HG03460 (cell line): ENCODE results near the gene PKHD1.

Experiments used
- ATAC-seq: cut with Tn5 transposase; IDR thresholded peaks from one replicate; pipeline ENCODE4 v1.9.1; 2021; ENCODE audit not compliant: unreplicated experiment

The PKHD1 gene

GRCh38 chr6:52049252-52050050 lies 38.0 kb downstream of the PKHD1 start:
- no peak for ATAC-seq

- no peak for ATAC-seq
Measured at GRCh38 chr6:52046456-52046855, 41.0 kb downstream of the PKHD1 start.

- ATAC-seq = no peak
Measured at GRCh38 chr6:52045481-52045880, 41.9 kb downstream of the PKHD1 start.

GRCh38 chr6:52045033-52045432 lies 42.4 kb downstream of the PKHD1 start:
- no peak for ATAC-seq

- no peak for ATAC-seq
Measured at GRCh38 chr6:52042141-52042885, 45.1 kb downstream of the PKHD1 start.

- ATAC-seq = no peak
Measured at GRCh38 chr6:52041134-52041533, 46.3 kb downstream of the PKHD1 start.

GRCh38 chr6:52027699-52028098 lies 59.7 kb downstream of the PKHD1 start:
- no peak for ATAC-seq

GRCh38 chr6:52024451-52025068 lies 62.9 kb downstream of the PKHD1 start:
- ATAC-seq = no peak

GRCh38 chr6:52022675-52023074 lies 64.7 kb downstream of the PKHD1 start:
- ATAC-seq = no peak

GRCh38 chr6:52020945-52021570 lies 66.4 kb downstream of the PKHD1 start:
- ATAC-seq = no peak

GRCh38 chr6:52019881-52020280 lies 67.5 kb downstream of the PKHD1 start:
- no peak for ATAC-seq

- ATAC-seq = no peak
Measured at GRCh38 chr6:52019092-52019491, 68.3 kb downstream of the PKHD1 start.

GRCh38 chr6:52016915-52017748 lies 70.3 kb downstream of the PKHD1 start:
- no peak for ATAC-seq

GRCh38 chr6:52015953-52016352 lies 71.5 kb downstream of the PKHD1 start:
- ATAC-seq = no peak

- no peak for ATAC-seq
Measured at GRCh38 chr6:52014391-52014790, 73.0 kb downstream of the PKHD1 start.

- ATAC-seq = no peak
Measured at GRCh38 chr6:52013035-52013434, 74.4 kb downstream of the PKHD1 start.

GRCh38 chr6:52012582-52012981 lies 74.8 kb downstream of the PKHD1 start:
- ATAC-seq = no peak

- ATAC-seq = no peak
Measured at GRCh38 chr6:52010806-52011205, 76.6 kb downstream of the PKHD1 start.

GRCh38 chr6:52010145-52010544 lies 77.3 kb downstream of the PKHD1 start:
- ATAC-seq = no peak

GRCh38 chr6:52009466-52010140 lies 77.8 kb downstream of the PKHD1 start:
- ATAC-seq = no peak
